HUES6 (cell line): Measurements from ENCODE around the gene ANKRD11.
"Not testable (repeated sequence)": the region's sequence is repeated elsewhere in the genome, so short reads cannot be mapped to it uniquely, and the experiment has no call there.

Source experiments
- H3K27ac ChIP-seq: 2 replicates; pipeline ENCODE4 v1.7.0; 2013; ENCODE audit warnings: low read depth, mild to moderate bottlenecking, low read length, inconsistent platforms
- H3K27me3 ChIP-seq: 2 replicates; pipeline ENCODE4 v1.6.1; 2013; ENCODE audit warnings: low read length; ENCODE audit not compliant: control insufficient read depth, insufficient read depth
- H3K36me3 ChIP-seq: 2 replicates; pipeline ENCODE4 v1.6.1; 2013; ENCODE audit warnings: low read length; ENCODE audit not compliant: control insufficient read depth, insufficient read depth
- H3K4me1 ChIP-seq: 2 replicates; pipeline ENCODE4 v1.6.1; 2013; ENCODE audit warnings: low read length; ENCODE audit not compliant: control insufficient read depth, insufficient read depth
- H3K4me3 ChIP-seq: 2 replicates; pipeline ENCODE4 v1.5.1; 2013; ENCODE audit warnings: low read depth, low read length
- H3K9ac ChIP-seq: one replicate; pipeline ENCODE4 v1.6.1; 2013; ENCODE audit warnings: mild to moderate bottlenecking, low read length
- H3K9me3 ChIP-seq: 2 replicates; pipeline ENCODE4 v1.6.1; 2013; ENCODE audit warnings: low read depth, low read length; ENCODE audit not compliant: control insufficient read depth, insufficient read depth

Gene ANKRD11

DNA sequence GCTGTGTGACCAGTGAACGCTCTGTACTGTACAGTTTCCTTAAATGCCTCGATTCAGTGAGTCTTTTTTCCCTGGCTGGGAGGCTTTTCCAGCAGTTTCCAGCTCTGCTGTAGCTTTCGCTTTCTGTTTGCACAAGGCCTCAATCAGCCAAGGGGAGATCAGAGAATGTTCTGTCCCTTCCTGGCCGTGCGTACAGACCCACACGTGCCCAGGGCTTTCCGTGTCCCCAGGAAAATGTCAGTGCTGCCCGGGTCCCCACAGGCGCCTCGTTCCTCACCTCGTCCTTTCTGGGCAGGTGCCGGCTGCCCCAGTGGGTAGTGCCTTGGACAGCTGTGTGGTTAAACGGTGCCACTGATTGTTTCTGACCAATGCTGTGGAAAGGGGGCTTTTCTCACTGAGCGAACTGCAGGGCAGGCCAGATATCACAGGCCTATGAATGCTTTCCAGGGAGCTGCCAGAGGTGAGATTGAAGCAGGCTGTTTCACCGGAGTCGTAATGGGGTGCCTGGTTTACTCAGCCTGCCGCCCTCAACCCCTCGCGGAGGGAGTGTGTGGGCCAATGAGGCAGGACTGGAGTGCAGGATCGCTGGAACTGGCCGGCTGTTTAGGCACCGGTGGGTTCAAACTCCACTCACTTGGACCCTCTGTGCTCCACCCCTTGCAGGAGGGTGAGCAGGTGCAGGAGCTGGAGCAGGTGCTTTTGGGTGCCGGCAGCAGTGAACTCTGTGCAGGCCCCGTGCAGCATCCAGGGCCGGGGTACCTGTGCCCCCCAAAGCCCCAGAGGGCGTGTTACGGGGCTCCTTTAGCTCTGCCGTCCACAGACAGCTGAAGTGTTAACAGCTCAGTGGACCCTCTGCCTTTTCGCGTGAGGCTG, 228.4 kb downstream of the ANKRD11 start:
- Histone ChIP-seq H3K4me1 (no peaks in the 10 kb centered on the region), H3K27me3 (peaks cover 12% of the 10 kb centered on the region), H3K36me3 (peaks cover 19% of the 10 kb centered on the region), H3K27ac (no peak overlapping the region), H3K9me3 (no peaks in the 10 kb centered on the region), H3K4me3 (no peak overlapping the region), H3K9ac (no peak overlapping the region)

GRCh38 chr16:89259901-89260300, 230.5 kb downstream of the ANKRD11 start:
- H3K27ac ChIP-seq, H3K4me1 ChIP-seq, H3K9me3 ChIP-seq, H3K36me3 ChIP-seq, H3K9ac ChIP-seq, H3K4me3 ChIP-seq: not testable (repeated sequence)
- peaks cover 17% of the 10 kb centered on the region for H3K27me3 ChIP-seq

- Histone ChIP-seq H3K27me3 (peaks cover 17% of the 10 kb centered on the region), H3K9me3 (no peaks in the 10 kb centered on the region), H3K4me1 (no peaks in the 10 kb centered on the region; the same call in 1 of the 2 replicates), H3K9ac (peak overlapping the region; percentile 11), H3K4me3 (peak overlapping the region; percentile 63), H3K36me3 (no peaks in the 10 kb centered on the region), H3K27ac (no peak overlapping the region)
These were observed 232.4 kb downstream of the ANKRD11 start for GRCh38 chr16:89257757-89258465.

- Histone ChIP-seq H3K27me3 (peaks cover 17% of the 10 kb centered on the region), H3K9me3 (no peaks in the 10 kb centered on the region), H3K4me1 (no peaks in the 10 kb centered on the region; the same call in 1 of the 2 replicates), H3K4me3 (peak overlapping the region; percentile 63), H3K27ac (no peak overlapping the region), H3K36me3 (no peaks in the 10 kb centered on the region), H3K9ac (peak overlapping the region; percentile 11)
These were observed 233.1 kb downstream of the ANKRD11 start for GRCh38 chr16:89257281-89257731.

GRCh38 chr16:89256651-89257254, 233.6 kb downstream of the ANKRD11 start:
- Histone ChIP-seq H3K4me3 (peak overlapping the region; percentile 63), H3K9ac (peak overlapping the region; percentile 11), H3K36me3 (no peaks in the 10 kb centered on the region), H3K4me1 (no peaks in the 10 kb centered on the region; the same call in 1 of the 2 replicates), H3K27me3 (peaks cover 17% of the 10 kb centered on the region), H3K27ac (no peak overlapping the region), H3K9me3 (no peaks in the 10 kb centered on the region)

GRCh38 chr16:89253548-89254287, 236.6 kb downstream of the ANKRD11 start:
- Histone ChIP-seq H3K27me3 (peaks cover 22% of the 10 kb centered on the region), H3K4me3 (no peak overlapping the region), H3K9ac (no peak overlapping the region), H3K9me3 (peaks cover 7% of the 10 kb centered on the region; the same call in 1 of the 2 replicates), H3K36me3 (no peaks in the 10 kb centered on the region), H3K4me1 (no peaks in the 10 kb centered on the region; the same call in 1 of the 2 replicates), H3K27ac (no peak overlapping the region)

DNA sequence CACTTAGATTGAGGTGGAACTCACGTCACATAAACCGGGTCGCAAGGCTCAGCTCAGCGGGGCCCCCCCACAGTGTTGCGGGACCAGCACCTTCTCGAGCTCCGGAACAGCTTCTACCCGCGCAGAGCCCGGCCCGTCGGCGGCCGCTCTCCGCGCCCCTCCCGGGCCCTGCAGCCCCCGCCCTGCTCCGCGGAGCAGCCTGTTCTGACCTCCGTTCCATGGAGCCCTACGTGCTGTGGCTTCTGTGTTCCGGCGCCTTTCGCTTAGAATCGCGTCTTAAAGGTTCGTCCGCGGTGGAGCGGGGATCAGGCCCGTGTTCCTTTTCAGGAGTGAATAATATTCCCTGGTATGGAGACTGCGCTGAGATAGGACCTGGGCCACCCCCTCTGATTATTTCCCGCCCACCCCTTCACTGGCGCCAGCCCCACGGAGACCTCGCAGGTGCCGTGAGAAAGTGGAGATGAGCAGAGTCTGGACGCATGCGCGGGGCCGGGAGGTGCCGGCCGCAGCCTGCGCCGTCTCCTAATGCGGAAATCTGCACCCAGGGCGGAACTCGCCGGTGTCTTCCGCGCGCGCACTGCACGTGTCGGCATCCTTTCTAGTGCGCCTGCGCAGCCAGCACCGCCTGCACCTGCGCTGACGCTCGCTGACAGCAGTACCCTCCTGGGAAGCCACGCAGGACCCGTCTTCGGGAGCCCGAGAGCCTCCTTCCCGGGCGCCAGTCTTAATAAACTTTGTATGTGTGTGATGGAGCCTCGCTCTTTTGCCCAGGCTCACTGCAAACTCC, 242.0 kb downstream of the ANKRD11 start:
- Histone ChIP-seq H3K9ac (no peak overlapping the region), H3K4me3 (peak overlapping the region; percentile 68), H3K27ac (no peak overlapping the region), H3K4me1 (no peaks in the 10 kb centered on the region), H3K27me3 (peaks cover 22% of the 10 kb centered on the region), H3K36me3 (no peaks in the 10 kb centered on the region), H3K9me3 (peaks cover 7% of the 10 kb centered on the region; the same call in 1 of the 2 replicates)

- not testable (repeated sequence) for H3K27ac ChIP-seq, H3K36me3 ChIP-seq, H3K9me3 ChIP-seq, H3K4me1 ChIP-seq
- peak overlapping the region; percentile 31 for H3K9ac ChIP-seq
- peaks cover 22% of the 10 kb centered on the region for H3K27me3 ChIP-seq
- peak overlapping the region; percentile 68 for H3K4me3 ChIP-seq
These were observed 242.7 kb downstream of the ANKRD11 start for GRCh38 chr16:89247734-89248075.

GRCh38 chr16:89246903-89247733, 243.2 kb downstream of the ANKRD11 start:
- H3K4me3 ChIP-seq, result peak overlapping the region; percentile 68
- H3K4me1 ChIP-seq, result no peaks in the 10 kb centered on the region
- H3K27ac ChIP-seq, result no peak overlapping the region
- H3K27me3 ChIP-seq, result peaks cover 22% of the 10 kb centered on the region
- peak overlapping the region; percentile 73 for H3K9ac ChIP-seq
- H3K9me3 ChIP-seq, result peaks cover 7% of the 10 kb centered on the region; the same call in 1 of the 2 replicates
- no peaks in the 10 kb centered on the region for H3K36me3 ChIP-seq
